Transverse colon (tissue), 4 donors: Measurements from ENCODE around the gene POLRMT. TPM values are rescaled to one million over a fixed set of nuclear protein-coding genes. Genes with fewer than 3 reads are reported as not detected.
"Not testable (repeated sequence)": the region's sequence is repeated elsewhere in the genome, so short reads cannot be mapped to it uniquely, and the experiment has no call there.

ENCODE experiments used
- DNase-seq: peaks from one replicate; pipeline ENCODE4 v3.0.0-alpha.2; 2019
- H3K27ac ChIP-seq, 4 donors: fragments of 200-600 bp; sonication (generic); 2 replicates each; pipeline ENCODE4 v1.5.1; 2016 to 2018; ENCODE audit warnings: inconsistent platforms in 4 of 4
- H3K27me3 ChIP-seq: fragments of 200-600 bp; sonication (generic); 2 replicates; pipeline ENCODE4 v1.5.1; 2017; ENCODE audit warnings: inconsistent platforms
- H3K36me3 ChIP-seq, 4 donors: fragments of 200-600 bp; sonication (generic); 2 replicates each; pipeline ENCODE4 v1.5.1; 2017 to 2019; ENCODE audit warnings: inconsistent platforms in 4 of 4
- H3K4me1 ChIP-seq, 4 donors: fragments of 200-600 bp; sonication (generic); 2 replicates each; pipeline ENCODE4 v1.5.1; 2017 to 2020; ENCODE audit warnings: inconsistent platforms in 4 of 4
- H3K4me3 ChIP-seq, 4 donors: fragments of 200-600 bp; sonication (generic); 1 replicate in 1 of 4; 2 replicates in 3 of 4; pipeline versions ENCODE4 v1.5.1 to v1.6.1; 2017 to 2019; ENCODE audit warnings: inconsistent platforms in 4 of 4
- H3K9me3 ChIP-seq, 2 donors: fragments of 200-600 bp; sonication (generic); 2 replicates each; pipeline ENCODE4 v1.5.1; 2017 to 2019; ENCODE audit warnings: inconsistent platforms in 2 of 2
- EP300 ChIP-seq: sonication (generic); formaldehyde crosslinking; IDR thresholded peaks from one replicate; pipeline ENCODE4 v1.6.1; 2017; ENCODE audit warnings: antibody characterized with exemption, low read depth
- POLR2A ChIP-seq: fragments of 450-650 bp; IDR thresholded peaks from one replicate; pipeline ENCODE4 v1.6.1; 2016; ENCODE audit warnings: antibody characterized with exemption, mild to moderate bottlenecking, moderate library complexity
- POLR2AphosphoS5 ChIP-seq, 3 donors: sonication (generic); formaldehyde crosslinking; IDR thresholded peaks; one replicate each; pipeline ENCODE4 v1.6.1; 2016; ENCODE audit warnings: antibody characterized with exemption in 3 of 3
- WGBS, 2 donors: methylation state at CpG; one replicate each; pipeline ENCODE4 v1.1.5; 2018; ENCODE audit warnings: low coverage in 1 of 2; 5-methylcytosine and 5-hydroxymethylcytosine counted together
- in situ Hi-C, 4 donors: fragments of 200-750 bp; cut with MboI; loops; one replicate each; pipeline versions ENCODE4 v1.15.0 to v1.15.1; 2017; ENCODE audit warnings: low sequenced_read_pairs in 3 of 4, low pct_ligation_motif_present in 1 of 4, low pct_unique_long_range_greater_than_20kb in 1 of 4
- intact Hi-C: fragments of 100-400 bp; cut with DNase I; formaldehyde crosslinking; loops from one replicate; pipeline ENCODE4 v1.15.1; 2023; ENCODE audit warnings: low total_unique reads
- total RNA-seq, 4 donors: library from RNA; depleted of rRNA; stranded (reverse); fragments of >200 nt; gene quantifications; one replicate each; pipeline ENCODE4 v1.1.0, GENCODE V29; 2016
- TF ChIP-seq, protein P1 (sequence below), 5 experiments: fragments of 200-600 bp in 3 of 5; fragments of 450-650 bp in 2 of 5; sonication (generic) in 3 of 5; IDR thresholded peaks; 1 replicate in 2 of 5; 2 replicates in 3 of 5; pipeline ENCODE4 v1.5.1; 2016 to 2017; ENCODE audit warnings: antibody characterized with exemption in 5 of 5, inconsistent platforms in 3 of 5, mild to moderate bottlenecking in 2 of 5, moderate library complexity in 1 of 5

The POLRMT gene
- total RNA-seq, 4 donors from 2014 or later = 45.9 to 114 (median 63.9) TPM

DNA sequence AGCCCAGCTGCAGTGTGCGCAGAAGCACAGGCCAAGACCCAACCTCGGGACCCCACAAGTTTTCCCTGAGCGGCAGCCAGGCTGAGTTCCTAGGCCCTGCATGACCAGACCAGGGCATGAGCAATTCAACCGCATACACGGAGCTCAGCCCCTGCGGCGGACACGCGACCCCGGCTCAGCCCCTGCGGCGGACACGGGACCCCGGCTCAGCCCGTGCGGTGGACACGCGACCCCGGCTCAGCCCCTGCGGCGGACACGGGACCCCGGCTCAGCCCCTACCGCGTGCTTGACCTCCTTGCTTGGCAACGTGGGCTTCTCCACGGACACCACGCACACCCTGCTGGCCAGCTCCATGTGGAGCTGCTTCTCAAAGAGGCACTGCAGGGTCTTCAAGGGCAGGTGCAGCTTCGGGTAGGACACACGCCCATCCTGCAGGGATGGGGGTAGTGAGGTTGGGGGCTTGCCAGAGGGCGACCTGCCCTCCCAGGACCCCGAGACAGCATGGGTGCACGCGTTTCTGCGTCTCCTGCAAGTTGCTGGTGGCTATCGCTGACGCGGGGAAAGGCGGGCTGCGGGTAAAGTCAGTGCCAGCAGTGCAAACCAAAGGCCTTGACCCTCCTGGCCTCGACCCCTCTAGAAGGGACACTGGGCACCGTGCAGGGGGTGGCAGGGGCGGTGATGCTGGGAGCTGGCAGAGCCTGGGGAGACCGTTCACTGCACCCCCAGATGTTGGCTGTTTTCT lies 10.0 kb downstream of the POLRMT start:
- H3K36me3 ChIP-seq = peaks cover 0 to 26% (median 11%) of the 10 kb centered on the region in 4 donors
- DNase-seq = no peak
- no peaks in the 10 kb centered on the region for H3K27me3 ChIP-seq
- TF ChIP-seq EP300 = no peak
- TF ChIP-seq, protein P1, sequence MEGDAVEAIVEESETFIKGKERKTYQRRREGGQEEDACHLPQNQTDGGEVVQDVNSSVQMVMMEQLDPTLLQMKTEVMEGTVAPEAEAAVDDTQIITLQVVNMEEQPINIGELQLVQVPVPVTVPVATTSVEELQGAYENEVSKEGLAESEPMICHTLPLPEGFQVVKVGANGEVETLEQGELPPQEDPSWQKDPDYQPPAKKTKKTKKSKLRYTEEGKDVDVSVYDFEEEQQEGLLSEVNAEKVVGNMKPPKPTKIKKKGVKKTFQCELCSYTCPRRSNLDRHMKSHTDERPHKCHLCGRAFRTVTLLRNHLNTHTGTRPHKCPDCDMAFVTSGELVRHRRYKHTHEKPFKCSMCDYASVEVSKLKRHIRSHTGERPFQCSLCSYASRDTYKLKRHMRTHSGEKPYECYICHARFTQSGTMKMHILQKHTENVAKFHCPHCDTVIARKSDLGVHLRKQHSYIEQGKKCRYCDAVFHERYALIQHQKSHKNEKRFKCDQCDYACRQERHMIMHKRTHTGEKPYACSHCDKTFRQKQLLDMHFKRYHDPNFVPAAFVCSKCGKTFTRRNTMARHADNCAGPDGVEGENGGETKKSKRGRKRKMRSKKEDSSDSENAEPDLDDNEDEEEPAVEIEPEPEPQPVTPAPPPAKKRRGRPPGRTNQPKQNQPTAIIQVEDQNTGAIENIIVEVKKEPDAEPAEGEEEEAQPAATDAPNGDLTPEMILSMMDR (IDR thresholded peaks at IDR 0.05) = no peak
- TF ChIP-seq POLR2AphosphoS5 (IDR thresholded peaks at IDR 0.05) = no peak
- no peak for TF ChIP-seq POLR2A
- H3K4me1 ChIP-seq = no peaks in the 10 kb centered on the region
- no peak overlapping the region for H3K4me3 ChIP-seq
- in situ Hi-C loops (no loop called here), intact Hi-C loops (no loop called here)
- no peak overlapping the region for H3K27ac ChIP-seq
- 90 to 96% methylated on average over 2 to 31 of the region's 44 CpGs for WGBS, 2 donors
- no peaks in the 10 kb centered on the region for H3K9me3 ChIP-seq

DNA sequence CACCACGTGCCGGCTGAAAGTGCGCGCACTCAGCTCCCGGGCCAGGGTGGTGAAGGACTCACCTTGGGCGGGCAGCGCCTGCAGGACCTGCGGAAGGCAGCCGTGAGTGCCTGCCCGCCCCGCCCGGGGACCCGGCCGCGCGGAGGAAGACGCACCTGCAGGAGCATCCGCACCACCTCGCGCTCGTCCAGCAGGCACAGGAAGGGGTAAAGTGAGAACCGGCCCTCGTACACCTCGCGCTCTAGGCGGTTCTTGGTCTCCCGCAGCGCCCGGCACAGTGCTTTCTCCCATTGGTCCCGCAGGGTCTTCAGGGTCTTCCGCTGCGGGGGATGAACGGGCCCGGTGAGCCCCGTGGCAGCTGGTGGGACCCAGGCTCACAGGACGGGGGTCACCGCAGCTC lies 10.7 kb downstream of the POLRMT start:
- no peaks in the 10 kb centered on the region for H3K4me1 ChIP-seq
- intact Hi-C loops = no loop called here
- no peak overlapping the region for H3K4me3 ChIP-seq
- no peaks in the 10 kb centered on the region for H3K9me3 ChIP-seq
- H3K27me3 ChIP-seq = no peaks in the 10 kb centered on the region
- H3K36me3 ChIP-seq = peaks cover 0 to 31% (median 14%) of the 10 kb centered on the region in 4 donors
- 95% methylated on average over 30 of the region's 37 CpGs; no CpG with 5 or more reads in 1 of the 2 donors for WGBS, 2 donors
- in situ Hi-C loops = no loop called here
- no peak for DNase-seq
- TF ChIP-seq EP300 (no peak), POLR2AphosphoS5 (IDR thresholded peaks at IDR 0.05) (no peak), POLR2A (no peak)
- TF ChIP-seq, protein P1 (IDR thresholded peaks at IDR 0.05) = no peak
- no peak overlapping the region for H3K27ac ChIP-seq

DNA sequence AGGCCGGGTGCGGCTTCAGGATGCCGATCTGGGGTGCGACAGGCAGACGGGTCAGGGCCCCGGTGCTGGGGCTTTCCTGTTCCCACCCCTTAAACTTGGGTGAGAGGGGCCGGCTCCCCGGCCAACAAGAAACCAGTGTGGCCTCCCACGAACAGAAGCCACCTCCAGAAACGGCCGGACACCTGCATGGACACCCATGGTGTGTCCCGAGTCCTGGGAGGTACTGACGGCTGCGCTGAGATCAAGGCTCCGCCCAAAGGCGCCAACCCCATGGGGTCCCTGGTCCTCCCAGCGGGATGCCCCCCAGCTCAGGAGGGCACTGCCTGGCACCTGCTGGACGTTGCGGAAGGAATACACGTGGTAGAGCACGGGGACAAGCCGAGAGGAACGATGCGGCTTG lies 11.5 kb downstream of the POLRMT start:
- H3K27me3 ChIP-seq = peaks cover 4% of the 10 kb centered on the region
- WGBS, 2 donors = 94% methylated on average over 17 of the region's 24 CpGs; no CpG with 5 or more reads in 1 of the 2 donors
- no peak overlapping the region for H3K27ac ChIP-seq
- TF ChIP-seq EP300 (no peak), POLR2AphosphoS5 (IDR thresholded peaks at IDR 0.05) (no peak)
- no peak for DNase-seq
- H3K9me3 ChIP-seq = no peaks in the 10 kb centered on the region
- no peak overlapping the region for H3K4me3 ChIP-seq
- in situ Hi-C loops (no loop called here), intact Hi-C loops (no loop called here)
- peaks cover 0 to 31% (median 15%) of the 10 kb centered on the region in 4 donors for H3K36me3 ChIP-seq
- peaks cover 0 to under 1% (median 0%) of the 10 kb centered on the region in 4 donors for H3K4me1 ChIP-seq

DNA sequence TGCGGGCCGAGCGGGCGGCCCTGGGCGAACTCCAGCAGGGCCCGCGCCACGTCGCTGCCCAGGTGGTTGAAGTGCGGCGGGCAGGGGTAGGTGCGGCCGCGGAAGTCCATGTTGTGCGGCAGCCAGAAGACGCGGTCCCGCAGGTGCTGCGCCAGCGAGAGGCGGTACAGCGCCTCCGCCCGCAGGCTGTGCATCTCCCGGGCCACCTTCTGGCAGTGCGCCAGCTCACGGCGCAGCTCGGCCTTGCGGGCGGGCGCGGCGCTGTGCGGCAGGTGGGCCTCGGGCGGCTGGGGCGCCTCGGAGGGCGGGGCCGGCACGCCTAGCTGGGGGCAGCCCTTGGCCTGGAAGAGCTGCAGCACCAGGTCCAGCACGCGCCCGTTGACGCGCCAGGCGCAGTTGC lies 12.1 kb downstream of the POLRMT start:
- in situ Hi-C loops, DNase-seq, H3K27ac ChIP-seq, intact Hi-C loops, H3K9me3 ChIP-seq, H3K4me1 ChIP-seq, H3K27me3 ChIP-seq, H3K4me3 ChIP-seq: not testable (repeated sequence)
- peaks cover 0 to 31% (median 15%) of the 10 kb centered on the region in 4 donors for H3K36me3 ChIP-seq
- 96 to 99% methylated on average over 4 to 47 of the region's 48 CpGs for WGBS, 2 donors

DNA sequence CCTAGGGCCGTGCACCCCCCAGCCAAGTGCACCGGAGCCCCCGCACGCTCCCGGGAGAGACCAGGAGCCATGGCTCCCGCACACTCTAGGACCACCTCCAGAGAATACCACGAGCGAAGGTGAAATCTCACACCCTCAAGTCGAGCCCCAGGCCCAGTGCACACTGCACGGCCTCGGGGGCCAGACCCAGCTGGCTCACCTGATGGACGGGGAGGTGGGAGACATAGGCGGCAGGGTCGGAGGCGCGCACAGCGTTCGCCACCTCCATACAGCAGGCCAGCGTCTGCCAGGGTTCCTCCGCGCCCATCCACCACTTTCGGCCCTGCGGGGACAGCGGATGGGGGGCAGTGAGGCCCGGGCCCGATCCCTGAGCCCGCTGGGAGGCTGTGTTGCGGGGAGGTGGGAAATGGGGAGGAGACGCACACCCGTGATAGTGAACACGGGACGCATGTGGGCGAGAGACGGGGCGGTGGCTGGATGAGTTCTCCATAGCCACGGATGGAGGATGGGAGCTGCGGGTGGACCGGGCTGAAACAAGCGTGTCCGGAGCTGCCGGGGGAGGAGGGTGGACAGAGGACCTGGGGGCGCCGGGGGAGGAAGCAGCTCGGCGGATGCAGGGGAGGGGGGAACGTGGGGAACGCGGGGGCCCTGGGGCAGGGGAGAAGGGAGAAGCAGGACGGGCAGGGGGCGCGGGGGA lies 13.0 kb downstream of the POLRMT start:
- peaks cover 0 to 7% (median 4%) of the 10 kb centered on the region in 4 donors for H3K4me1 ChIP-seq
- H3K27ac ChIP-seq = no peak overlapping the region
- no peaks in the 10 kb centered on the region for H3K9me3 ChIP-seq
- no peak overlapping the region for H3K4me3 ChIP-seq
- DNase-seq = no peak
- 94% methylated on average over 42 of the region's 51 CpGs; no CpG with 5 or more reads in 1 of the 2 donors for WGBS, 2 donors
- intact Hi-C loops = loop anchor here (1.0 kb wide), 1 partner anchor 40 kb away; no protein-coding TSS in a partner anchor
- H3K27me3 ChIP-seq = peaks cover 10% of the 10 kb centered on the region
- TF ChIP-seq, protein P1 (IDR thresholded peaks at IDR 0.05) = no peak
- TF ChIP-seq EP300 (no peak), POLR2A (no peak), POLR2AphosphoS5 (IDR thresholded peaks at IDR 0.05) (no peak)
- H3K36me3 ChIP-seq = peaks cover 0 to 31% (median 15%) of the 10 kb centered on the region in 4 donors
- in situ Hi-C loops = no loop called here
